ENCODE results near the gene BTNL2.

Gene BTNL2

GRCh38 chr6:32391505-32391904 lies 15.5 kb downstream of the BTNL2 start:
- DNase-seq (ENCODE audit: low spot score) = no peak
- TF ChIP-seq, protein P1, sequence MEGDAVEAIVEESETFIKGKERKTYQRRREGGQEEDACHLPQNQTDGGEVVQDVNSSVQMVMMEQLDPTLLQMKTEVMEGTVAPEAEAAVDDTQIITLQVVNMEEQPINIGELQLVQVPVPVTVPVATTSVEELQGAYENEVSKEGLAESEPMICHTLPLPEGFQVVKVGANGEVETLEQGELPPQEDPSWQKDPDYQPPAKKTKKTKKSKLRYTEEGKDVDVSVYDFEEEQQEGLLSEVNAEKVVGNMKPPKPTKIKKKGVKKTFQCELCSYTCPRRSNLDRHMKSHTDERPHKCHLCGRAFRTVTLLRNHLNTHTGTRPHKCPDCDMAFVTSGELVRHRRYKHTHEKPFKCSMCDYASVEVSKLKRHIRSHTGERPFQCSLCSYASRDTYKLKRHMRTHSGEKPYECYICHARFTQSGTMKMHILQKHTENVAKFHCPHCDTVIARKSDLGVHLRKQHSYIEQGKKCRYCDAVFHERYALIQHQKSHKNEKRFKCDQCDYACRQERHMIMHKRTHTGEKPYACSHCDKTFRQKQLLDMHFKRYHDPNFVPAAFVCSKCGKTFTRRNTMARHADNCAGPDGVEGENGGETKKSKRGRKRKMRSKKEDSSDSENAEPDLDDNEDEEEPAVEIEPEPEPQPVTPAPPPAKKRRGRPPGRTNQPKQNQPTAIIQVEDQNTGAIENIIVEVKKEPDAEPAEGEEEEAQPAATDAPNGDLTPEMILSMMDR (IDR thresholded peaks at IDR 0.05; ENCODE audit: extremely low read depth, insufficient read depth, missing control alignments) = no peak
- in situ Hi-C loops (cut with MboI; ENCODE audit: low pct_unique_long_range_greater_than_20kb, low sequenced_read_pairs, unreplicated experiment) = loop anchor here (10.0 kb wide), 1 partner anchor 137 kb away; no protein-coding TSS in a partner anchor

DNA sequence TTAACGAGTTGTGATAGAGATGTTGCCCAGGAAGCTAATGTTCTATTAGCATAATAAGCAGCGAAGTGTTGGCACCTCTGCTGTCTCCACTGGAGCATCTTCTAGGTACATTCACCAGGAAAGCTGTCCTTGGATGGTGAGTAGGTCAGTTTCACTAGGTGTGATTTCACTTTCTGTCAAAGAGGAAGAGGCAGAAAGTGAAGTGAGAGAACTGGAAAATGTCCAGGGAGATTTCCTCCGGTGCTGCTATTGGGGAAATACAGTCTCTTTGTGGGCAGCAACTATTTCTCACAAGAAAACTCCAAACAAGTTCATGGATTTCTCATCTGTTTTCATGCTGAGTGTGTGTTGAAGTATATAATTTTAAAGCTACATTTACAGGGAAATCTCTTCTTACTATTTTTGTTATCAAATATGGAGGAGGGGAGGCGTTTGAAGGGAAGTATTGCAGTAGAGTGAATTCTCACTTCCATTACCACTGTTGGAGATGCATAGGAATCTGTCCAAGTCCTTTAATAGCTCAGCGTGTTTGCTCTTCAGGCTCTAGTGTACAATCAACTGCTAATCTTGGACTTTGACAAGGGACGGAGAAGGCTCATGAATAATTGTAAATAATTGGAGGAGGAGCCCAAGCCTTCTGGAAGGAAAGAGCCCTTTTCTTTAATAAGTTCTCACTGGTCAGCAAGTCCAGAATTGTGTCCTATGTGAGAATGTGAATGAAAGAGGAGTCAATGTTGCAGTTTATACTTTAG lies 19.2 kb downstream of the BTNL2 start:
- in situ Hi-C loops (cut with MboI; ENCODE audit: low pct_unique_long_range_greater_than_20kb, low sequenced_read_pairs, unreplicated experiment) = no loop called here
- TF ChIP-seq, protein P1 (IDR thresholded peaks at IDR 0.05; ENCODE audit: extremely low read depth, insufficient read depth, missing control alignments) = no peak
- DNase-seq (ENCODE audit: low spot score) = no peak

DNA sequence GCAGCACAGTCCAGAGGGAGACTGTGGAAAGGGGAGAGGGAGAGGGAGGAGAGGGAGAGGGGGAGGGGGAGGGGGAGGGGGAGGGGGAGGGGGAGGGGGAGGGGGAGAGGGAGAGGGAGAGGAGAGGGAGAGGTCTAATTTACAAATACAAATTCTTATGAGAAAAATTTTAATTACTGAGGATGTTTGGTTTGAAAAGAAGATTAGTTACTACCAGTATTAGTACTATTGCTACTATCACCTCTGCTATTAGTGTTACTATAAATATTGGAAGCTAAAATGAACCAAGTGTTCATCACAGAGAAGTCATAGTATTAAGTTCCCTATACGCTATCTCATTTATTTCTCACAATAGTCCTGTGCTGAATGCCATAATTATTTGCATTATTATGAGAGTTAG lies 20.9 kb downstream of the BTNL2 start:
- TF ChIP-seq, protein P1 (IDR thresholded peaks at IDR 0.05; ENCODE audit: extremely low read depth, insufficient read depth, missing control alignments) = no peak
- no peak for DNase-seq (ENCODE audit: low spot score)
- in situ Hi-C loops (cut with MboI; ENCODE audit: low pct_unique_long_range_greater_than_20kb, low sequenced_read_pairs, unreplicated experiment) = no loop called here

DNA sequence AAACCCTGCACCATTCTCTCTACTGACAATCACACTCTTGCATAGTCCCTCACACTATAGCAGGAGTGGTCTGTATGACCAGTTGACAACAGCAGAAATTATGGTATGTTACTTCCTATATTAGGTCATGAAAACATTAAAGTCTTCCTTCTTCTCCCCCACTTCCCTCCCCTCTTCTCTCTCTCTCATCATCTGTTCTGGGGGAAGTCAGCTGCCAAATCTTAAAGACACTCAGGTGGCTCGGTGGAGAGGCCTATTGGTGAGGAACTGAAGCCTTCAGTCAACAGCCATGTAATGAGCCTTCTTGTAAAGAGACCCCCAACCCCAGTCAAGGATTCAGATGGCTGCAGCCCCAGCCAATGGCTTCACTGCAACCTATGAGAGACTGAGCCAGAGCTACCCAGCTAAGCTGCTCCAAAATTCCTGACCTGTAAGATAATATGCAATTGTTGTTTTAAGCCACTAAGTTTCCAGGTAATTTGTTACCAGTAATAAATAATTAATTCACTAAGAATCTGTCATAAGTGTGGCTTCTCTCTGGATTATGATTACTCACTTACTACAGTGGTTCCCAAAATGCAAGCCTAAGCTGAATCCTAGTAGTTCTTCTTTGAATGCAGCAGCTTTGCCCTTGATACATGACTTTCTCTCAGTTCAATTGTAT lies 24.1 kb downstream of the BTNL2 start:
- in situ Hi-C loops (cut with MboI; ENCODE audit: low pct_unique_long_range_greater_than_20kb, low sequenced_read_pairs, unreplicated experiment) = no loop called here
- no peak for DNase-seq (ENCODE audit: low spot score)
- TF ChIP-seq, protein P1 (IDR thresholded peaks at IDR 0.05; ENCODE audit: extremely low read depth, insufficient read depth, missing control alignments) = no peak

DNA sequence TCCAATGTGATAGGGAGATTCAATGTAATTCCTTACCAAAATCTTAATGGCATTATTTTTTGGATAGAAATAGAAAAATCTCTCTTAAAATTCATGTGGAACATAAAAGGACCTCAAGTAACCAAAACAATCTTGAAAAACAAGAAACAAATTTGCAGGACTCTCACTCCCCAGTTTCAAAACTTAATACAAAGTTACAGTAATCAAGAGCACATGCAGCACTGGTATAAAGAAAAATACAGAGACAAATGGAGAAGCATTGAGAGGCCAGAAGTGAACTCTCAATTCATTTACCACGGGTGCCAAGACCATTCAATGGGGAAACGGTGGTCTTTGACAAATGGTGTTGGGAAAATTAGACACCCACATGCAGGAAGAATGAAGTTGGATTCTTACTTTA lies 27.4 kb downstream of the BTNL2 start:
- TF ChIP-seq, protein P1 (IDR thresholded peaks at IDR 0.05; ENCODE audit: extremely low read depth, insufficient read depth, missing control alignments) = no peak
- DNase-seq (ENCODE audit: low spot score) = no peak
- in situ Hi-C loops (cut with MboI; ENCODE audit: low pct_unique_long_range_greater_than_20kb, low sequenced_read_pairs, unreplicated experiment) = no loop called here

GRCh38 chr6:32375739-32376529 lies 31.0 kb downstream of the BTNL2 start:
- in situ Hi-C loops (cut with MboI; ENCODE audit: low pct_unique_long_range_greater_than_20kb, low sequenced_read_pairs, unreplicated experiment) = no loop called here
- no peak for DNase-seq (ENCODE audit: low spot score)
- TF ChIP-seq, protein P1 (IDR thresholded peaks at IDR 0.05; ENCODE audit: extremely low read depth, insufficient read depth, missing control alignments) = no peak
